Fibroblast of lung (primary cell): Measurements from ENCODE around the gene TEKT3. TPM values are rescaled to one million over a fixed set of nuclear protein-coding genes. Genes with fewer than 3 reads are reported as not detected.

Source experiments
- DNase-seq, 2 donors: peaks; one replicate each; pipeline versions ENCODE4 v3.0.0 to v3.0.0-alpha.2; 2010; ENCODE audit warnings: low read depth in 2 of 2
- H2AFZ ChIP-seq: 2 replicates; pipeline ENCODE4 v1.5.1; 2012; ENCODE audit warnings: low read length, control low read depth, inconsistent platforms
- H3K27ac ChIP-seq: 2 replicates; pipeline ENCODE4 v1.5.1; 2011; ENCODE audit warnings: low read length, control low read depth; ENCODE audit not compliant: insufficient read depth
- H3K27me3 ChIP-seq: 2 replicates; pipeline ENCODE4 v1.5.1; 2011; ENCODE audit warnings: mild to moderate bottlenecking, low read length; ENCODE audit not compliant: control insufficient read depth, insufficient read depth
- H3K36me3 ChIP-seq: 2 replicates; pipeline ENCODE4 v1.5.1; 2011; ENCODE audit warnings: low read length; ENCODE audit not compliant: control insufficient read depth, insufficient read depth
- H3K4me1 ChIP-seq: 2 replicates; pipeline ENCODE4 v1.5.1; 2011; ENCODE audit warnings: low read length; ENCODE audit not compliant: control insufficient read depth, insufficient read depth; ENCODE audit errors: extremely low read depth
- H3K4me2 ChIP-seq: 2 replicates; pipeline ENCODE4 v1.5.1; 2011; ENCODE audit warnings: low read length, control low read depth; ENCODE audit not compliant: insufficient read depth; ENCODE audit errors: extremely low read depth
- H3K4me3 ChIP-seq, 4 experiments: fragments of 200-600 bp in 1 of 4; sonication (generic) in 1 of 4; replicated peaks in 1 of 4; 2 replicates each; pipeline ENCODE4 v1.5.1; 2011 to 2016; ENCODE audit warnings: low read length in 4 of 4, low read depth in 3 of 4, mild to moderate bottlenecking in 3 of 4, control low read depth in 2 of 4, inconsistent platforms in 1 of 4, mixed read lengths in 1 of 4; ENCODE audit not compliant: insufficient read depth in 1 of 4; ENCODE audit errors: control extremely low read depth in 1 of 4
- H3K79me2 ChIP-seq: 2 replicates; pipeline ENCODE4 v1.5.1; 2012; ENCODE audit warnings: mild to moderate bottlenecking, low read length, inconsistent platforms; ENCODE audit not compliant: control insufficient read depth, insufficient read depth
- H3K9ac ChIP-seq: 2 replicates; pipeline ENCODE4 v1.5.1; 2011; ENCODE audit warnings: mild to moderate bottlenecking, low read length, control low read depth; ENCODE audit not compliant: insufficient read depth
- H3K9me3 ChIP-seq: 2 replicates; pipeline ENCODE4 v1.5.1; 2012; ENCODE audit warnings: low read depth, low read length; ENCODE audit not compliant: control insufficient read depth, insufficient read depth
- H4K20me1 ChIP-seq: 2 replicates; pipeline ENCODE4 v1.5.1; 2011; ENCODE audit warnings: low read length; ENCODE audit not compliant: control insufficient read depth, insufficient read depth; ENCODE audit errors: extremely low read depth
- CTCF ChIP-seq, 2 donors: IDR thresholded peaks in 1 of 2; conservative IDR thresholded peaks in 1 of 2; 1 replicate in 1 of 2; 2 replicates in 1 of 2; pipeline ENCODE4 v1.5.1; 2011 to 2012; ENCODE audit warnings: low read length in 2 of 2, control low read depth in 1 of 2, inconsistent platforms in 1 of 2, low read depth in 1 of 2, mild to moderate bottlenecking in 1 of 2
- EZH2 ChIP-seq: IDR thresholded peaks from 2 replicates; pipeline ENCODE4 v1.5.1; 2012; ENCODE audit warnings: low read length, control low read depth, mild to moderate bottlenecking; ENCODE audit errors: missing control alignments
- polyA plus RNA-seq, 2 donors: library from polyadenylated mRNA; depleted of rRNA in 1 of 2; stranded (reverse) in 1 of 2; unstranded in 1 of 2; fragments of >200 nt; gene quantifications; 2 replicates each; pipeline ENCODE4 v1.2.1, GENCODE V29; 2011 to 2012; ENCODE audit warnings: missing spikeins in 1 of 2
- total RNA-seq: library from RNA; depleted of rRNA; stranded (reverse); fragments of >200 nt; gene quantifications from 2 replicates; pipeline ENCODE4 v1.2.1, GENCODE V29; 2014

Gene TEKT3
- total and polyA plus RNA-seq, 2 donors (not counting 1 experiment from before 2014, with no cell fraction given) = 0.33 to 0.52 TPM

GRCh38 chr17:15298176-15298575, 43.2 kb downstream of the TEKT3 start:
- no peak overlapping the region for H3K4me3 ChIP-seq
- H3K4me2 ChIP-seq = no peak overlapping the region
- no peaks in the 10 kb centered on the region for H3K27me3 ChIP-seq
- H3K9me3 ChIP-seq = no peaks in the 10 kb centered on the region
- H4K20me1 ChIP-seq = no peaks in the 10 kb centered on the region
- no peaks in the 10 kb centered on the region for H3K79me2 ChIP-seq
- DNase-seq = peak; percentile 12 to 82
- no peaks in the 10 kb centered on the region for H3K4me1 ChIP-seq
- H3K36me3 ChIP-seq = no peaks in the 10 kb centered on the region
- TF ChIP-seq CTCF (conservative IDR thresholded peaks at IDR 0.05 in 1 of 2, IDR thresholded peaks at IDR 0.05 in 1 of 2; ENCODE audit: low read depth in 1 of 2, low read length in 2 of 2) (no peak), EZH2 (no peak)
- H3K9ac ChIP-seq = no peak overlapping the region
- no peak overlapping the region for H2AFZ ChIP-seq
- H3K27ac ChIP-seq = no peak overlapping the region

- no peaks in the 10 kb centered on the region for H3K9me3 ChIP-seq
- H3K4me1 ChIP-seq = no peaks in the 10 kb centered on the region
- H3K79me2 ChIP-seq = no peaks in the 10 kb centered on the region
- no peak for TF ChIP-seq EZH2
- TF ChIP-seq CTCF (conservative IDR thresholded peaks at IDR 0.05 in 1 of 2, IDR thresholded peaks at IDR 0.05 in 1 of 2; ENCODE audit: low read depth in 1 of 2, low read length in 2 of 2) = no peak
- no peak overlapping the region for H3K4me2 ChIP-seq
- H3K27me3 ChIP-seq = no peaks in the 10 kb centered on the region
- no peak for DNase-seq
- no peak overlapping the region for H3K9ac ChIP-seq
- H3K36me3 ChIP-seq = no peaks in the 10 kb centered on the region
- no peak overlapping the region for H2AFZ ChIP-seq
- no peaks in the 10 kb centered on the region for H4K20me1 ChIP-seq
- no peak overlapping the region for H3K27ac ChIP-seq
- no peak overlapping the region for H3K4me3 ChIP-seq
Measured at GRCh38 chr17:15293558-15293957, 47.8 kb downstream of the TEKT3 start.

- TF ChIP-seq EZH2 = no peak
- TF ChIP-seq CTCF (conservative IDR thresholded peaks at IDR 0.05 in 1 of 2, IDR thresholded peaks at IDR 0.05 in 1 of 2; ENCODE audit: low read depth in 1 of 2, low read length in 2 of 2) = no peak
- peak; percentile 41 to 88 for DNase-seq
- Histone ChIP-seq H3K4me3 (no peak overlapping the region), H3K4me2 (no peak overlapping the region), H3K27me3 (no peaks in the 10 kb centered on the region), H3K27ac (no peak overlapping the region), H3K79me2 (no peaks in the 10 kb centered on the region), H3K9ac (no peak overlapping the region), H3K36me3 (no peaks in the 10 kb centered on the region), H3K9me3 (no peaks in the 10 kb centered on the region), H4K20me1 (no peaks in the 10 kb centered on the region), H2AFZ (no peak overlapping the region), H3K4me1 (no peaks in the 10 kb centered on the region)
Measured at GRCh38 chr17:15291674-15292361, 49.6 kb downstream of the TEKT3 start.
